Measurements from ENCODE around the gene ALOX5.

Gene ALOX5

DNA sequence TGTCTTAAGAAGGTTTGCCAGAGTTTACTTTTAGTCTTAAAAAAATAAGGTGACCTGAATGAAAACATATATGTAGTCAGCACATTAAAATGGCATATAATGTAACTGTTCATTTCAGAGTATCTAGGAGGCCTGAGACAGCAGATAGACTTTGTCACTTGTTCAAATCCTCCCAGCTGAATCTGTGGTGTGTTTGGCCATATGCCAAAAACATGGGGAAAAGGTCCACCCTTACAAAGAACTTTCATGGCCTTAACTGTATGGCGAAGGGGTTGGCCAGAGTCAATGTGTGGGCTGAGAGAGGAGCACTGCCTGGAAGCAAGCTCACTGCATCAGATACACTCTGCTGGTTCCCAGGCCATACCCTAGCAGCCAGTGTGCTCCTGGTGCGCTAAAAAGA, 113.7 kb downstream of the ALOX5 start:
- Histone ChIP-seq H3K9me3 (ENCODE audit: control insufficient read depth, low read length) (no peaks in the 10 kb centered on the region), H3K27me3 (ENCODE audit: control insufficient read depth, insufficient read depth, low read length, poor library complexity, severe bottlenecking) (no peaks in the 10 kb centered on the region), H3K36me3 (ENCODE audit: control insufficient read depth, insufficient read depth, low read length) (no peaks in the 10 kb centered on the region), H3K4me1 (ENCODE audit: control insufficient read depth, insufficient read depth, low read length) (no peaks in the 10 kb centered on the region), H3K4me3 (ENCODE audit: insufficient read depth, low read depth, low read length) (no peak overlapping the region), H3K27ac (ENCODE audit: insufficient read depth, low read depth, low read length, poor library complexity, severe bottlenecking) (no peak overlapping the region)
- WGBS, 2 experiments = 92 to 97% methylated on average over 2 of the region's 2 CpGs

DNA sequence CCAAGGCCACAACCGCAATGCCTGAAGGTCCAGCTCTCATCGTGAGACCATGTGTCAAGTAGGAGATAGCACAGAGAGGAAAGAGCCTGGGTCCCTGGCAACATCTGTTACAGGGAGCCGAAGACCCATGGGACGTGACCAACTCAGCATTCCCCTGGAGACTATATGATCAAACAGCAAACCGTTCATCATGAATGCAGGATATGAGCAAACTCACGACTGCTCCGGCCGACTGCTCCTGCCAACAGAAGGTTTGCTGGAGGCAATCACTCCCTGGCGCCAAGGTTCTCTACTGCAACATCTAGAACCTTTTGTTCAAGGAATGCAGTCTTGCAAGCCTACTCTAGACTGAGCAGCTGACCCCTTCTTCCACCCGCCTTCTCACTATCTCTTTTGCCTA, 114.3 kb downstream of the ALOX5 start:
- H3K4me1 ChIP-seq (ENCODE audit: control insufficient read depth, insufficient read depth, low read length) = no peaks in the 10 kb centered on the region
- H3K27me3 ChIP-seq (ENCODE audit: control insufficient read depth, insufficient read depth, low read length, poor library complexity, severe bottlenecking) = no peaks in the 10 kb centered on the region
- no peaks in the 10 kb centered on the region for H3K36me3 ChIP-seq (ENCODE audit: control insufficient read depth, insufficient read depth, low read length)
- no peak overlapping the region for H3K4me3 ChIP-seq (ENCODE audit: insufficient read depth, low read depth, low read length)
- WGBS, 2 experiments = 92 to 96% methylated on average over 10 of the region's 10 CpGs
- no peak overlapping the region for H3K27ac ChIP-seq (ENCODE audit: insufficient read depth, low read depth, low read length, poor library complexity, severe bottlenecking)
- H3K9me3 ChIP-seq (ENCODE audit: control insufficient read depth, low read length) = no peaks in the 10 kb centered on the region

DNA sequence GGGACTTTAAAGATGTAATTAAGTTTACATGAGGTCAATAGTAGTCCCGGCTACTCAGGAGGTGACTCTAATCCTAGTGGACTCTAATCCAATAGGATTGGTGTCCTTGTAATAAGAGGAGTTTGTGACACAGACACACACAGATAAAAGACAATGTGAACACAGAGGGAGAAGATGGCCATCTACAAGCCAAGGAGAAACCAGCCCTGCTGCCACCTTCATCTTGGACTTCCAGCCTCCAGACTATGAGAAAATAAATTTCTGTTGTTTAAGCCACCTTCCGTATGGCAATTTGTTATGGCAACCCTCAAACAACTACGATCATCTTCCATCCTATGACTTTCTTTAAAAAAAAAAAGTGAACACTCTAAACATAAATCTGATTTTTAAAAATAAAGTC, 116.3 kb downstream of the ALOX5 start:
- Histone ChIP-seq H3K9me3 (ENCODE audit: control insufficient read depth, low read length) (no peaks in the 10 kb centered on the region), H3K4me3 (ENCODE audit: insufficient read depth, low read depth, low read length) (no peak overlapping the region), H3K27ac (ENCODE audit: insufficient read depth, low read depth, low read length, poor library complexity, severe bottlenecking) (no peak overlapping the region), H3K36me3 (ENCODE audit: control insufficient read depth, insufficient read depth, low read length) (no peaks in the 10 kb centered on the region), H3K27me3 (ENCODE audit: control insufficient read depth, insufficient read depth, low read length, poor library complexity, severe bottlenecking) (no peaks in the 10 kb centered on the region), H3K4me1 (ENCODE audit: control insufficient read depth, insufficient read depth, low read length) (no peaks in the 10 kb centered on the region)
- 87 to 90% methylated on average over 3 of the region's 3 CpGs for WGBS, 2 experiments

DNA sequence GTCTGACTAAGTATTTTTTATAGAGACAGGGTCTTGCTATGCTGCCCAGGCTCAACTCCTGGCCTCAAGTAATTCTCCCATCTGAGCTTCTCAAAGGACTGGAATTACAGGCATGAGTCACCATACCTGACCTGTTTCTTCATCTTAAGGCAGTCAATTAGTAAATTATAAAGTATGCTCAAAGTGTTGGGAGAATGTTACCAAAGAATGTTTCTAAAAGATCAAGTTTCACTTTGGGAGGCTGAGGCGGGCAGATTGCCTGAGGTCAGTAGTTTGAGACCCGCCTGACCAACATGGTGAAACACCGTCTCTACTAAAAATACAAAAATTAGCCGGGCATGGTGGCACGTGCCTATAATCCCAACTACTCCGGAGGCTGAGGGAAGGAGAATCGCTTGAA, 117.0 kb downstream of the ALOX5 start:
- 87 to 88% methylated on average over 7 of the region's 7 CpGs for WGBS, 2 experiments
- Histone ChIP-seq H3K27me3 (ENCODE audit: control insufficient read depth, insufficient read depth, low read length, poor library complexity, severe bottlenecking) (no peaks in the 10 kb centered on the region), H3K9me3 (ENCODE audit: control insufficient read depth, low read length) (no peaks in the 10 kb centered on the region), H3K36me3 (ENCODE audit: control insufficient read depth, insufficient read depth, low read length) (no peaks in the 10 kb centered on the region), H3K27ac (ENCODE audit: insufficient read depth, low read depth, low read length, poor library complexity, severe bottlenecking) (no peak overlapping the region), H3K4me1 (ENCODE audit: control insufficient read depth, insufficient read depth, low read length) (no peaks in the 10 kb centered on the region), H3K4me3 (ENCODE audit: insufficient read depth, low read depth, low read length) (no peak overlapping the region)

All from ectodermal cell (in vitro differentiated cells).